ENCODE measurements around the gene AUTS2.

GRCh38 chr7:70063371-70063770, 465.1 kb downstream of the AUTS2 start:
- TF ChIP-seq, protein P1, sequence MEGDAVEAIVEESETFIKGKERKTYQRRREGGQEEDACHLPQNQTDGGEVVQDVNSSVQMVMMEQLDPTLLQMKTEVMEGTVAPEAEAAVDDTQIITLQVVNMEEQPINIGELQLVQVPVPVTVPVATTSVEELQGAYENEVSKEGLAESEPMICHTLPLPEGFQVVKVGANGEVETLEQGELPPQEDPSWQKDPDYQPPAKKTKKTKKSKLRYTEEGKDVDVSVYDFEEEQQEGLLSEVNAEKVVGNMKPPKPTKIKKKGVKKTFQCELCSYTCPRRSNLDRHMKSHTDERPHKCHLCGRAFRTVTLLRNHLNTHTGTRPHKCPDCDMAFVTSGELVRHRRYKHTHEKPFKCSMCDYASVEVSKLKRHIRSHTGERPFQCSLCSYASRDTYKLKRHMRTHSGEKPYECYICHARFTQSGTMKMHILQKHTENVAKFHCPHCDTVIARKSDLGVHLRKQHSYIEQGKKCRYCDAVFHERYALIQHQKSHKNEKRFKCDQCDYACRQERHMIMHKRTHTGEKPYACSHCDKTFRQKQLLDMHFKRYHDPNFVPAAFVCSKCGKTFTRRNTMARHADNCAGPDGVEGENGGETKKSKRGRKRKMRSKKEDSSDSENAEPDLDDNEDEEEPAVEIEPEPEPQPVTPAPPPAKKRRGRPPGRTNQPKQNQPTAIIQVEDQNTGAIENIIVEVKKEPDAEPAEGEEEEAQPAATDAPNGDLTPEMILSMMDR (IDR thresholded peaks at IDR 0.05): no peak
- TF ChIP-seq POLR2A (IDR thresholded peaks at IDR 0.05): no peak

Measured in vagina (tissue), 2 donors.